Hematopoietic multipotent progenitor cell treated with erythropoietin and hydrocortisone succinate and interleukin-3 and kit ligand, for 15 days (in vitro differentiated cells): ENCODE results near the gene ZNF324.
A peak's percentile ranks its signal among the peaks of the same experiment; 100 is the strongest.
"Not testable (repeated sequence)": the region's sequence is repeated elsewhere in the genome, so short reads cannot be mapped to it uniquely, and the experiment has no call there.

ENCODE experiments used
- DNase-seq: peaks from one replicate; pipeline ENCODE4 v3.0.0-alpha.2; 2015; ENCODE audit warnings: low spot score

ZNF324 gene

DNA sequence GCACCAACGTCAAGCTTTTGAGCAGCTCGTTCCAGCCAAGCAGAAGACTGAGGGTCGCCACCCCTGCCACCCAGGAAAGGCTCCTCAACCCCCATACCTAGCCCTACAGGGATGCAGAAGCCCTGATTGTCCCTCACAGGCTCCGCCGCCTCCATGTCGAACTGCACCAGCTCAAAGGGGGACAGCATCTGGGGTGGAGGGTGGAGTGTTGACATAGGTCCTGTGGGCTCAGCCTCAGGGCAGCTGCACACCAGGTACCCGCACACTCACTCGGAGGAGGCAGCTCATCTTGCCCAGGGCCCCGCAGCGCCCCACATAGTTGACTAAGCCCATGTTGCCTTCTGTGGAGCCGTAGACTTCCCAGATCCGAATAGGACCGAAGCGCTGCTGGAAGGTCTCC, 33.4 kb downstream of the ZNF324 start:
- no peak for DNase-seq

- not testable (repeated sequence) for DNase-seq
These were observed 40.8 kb downstream of the ZNF324 start for GRCh38 chr19:58507602-58508223.

DNA sequence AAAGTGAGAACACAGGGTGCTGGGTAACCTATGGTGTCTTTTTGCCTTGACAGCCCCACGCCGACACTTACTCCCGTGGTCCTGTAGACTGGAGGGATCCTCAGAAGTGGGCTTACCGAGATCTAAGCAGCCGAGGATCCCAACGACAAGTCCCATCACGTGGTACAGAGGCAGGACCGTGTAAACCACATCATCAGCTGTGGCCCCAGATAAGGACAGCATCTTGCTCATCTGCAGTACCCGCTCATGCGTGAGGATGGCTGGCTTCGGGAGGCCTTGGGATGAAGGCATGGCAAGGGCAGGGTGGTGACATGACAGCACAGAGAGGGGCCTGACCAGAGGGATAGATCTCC, 42.8 kb downstream of the ZNF324 start:
- peak; percentile 62 for DNase-seq

GRCh38 chr19:58510084-58510862, 43.4 kb downstream of the ZNF324 start:
- no peak for DNase-seq

- no peak for DNase-seq
These were observed 44.7 kb downstream of the ZNF324 start, which contains the start of gene SLC27A5 for GRCh38 chr19:58511353-58512208. SLC27A5 (minus strand) TSS chr19:58511992; CDS start chr19:58511955, 37 bp downstream.

DNA sequence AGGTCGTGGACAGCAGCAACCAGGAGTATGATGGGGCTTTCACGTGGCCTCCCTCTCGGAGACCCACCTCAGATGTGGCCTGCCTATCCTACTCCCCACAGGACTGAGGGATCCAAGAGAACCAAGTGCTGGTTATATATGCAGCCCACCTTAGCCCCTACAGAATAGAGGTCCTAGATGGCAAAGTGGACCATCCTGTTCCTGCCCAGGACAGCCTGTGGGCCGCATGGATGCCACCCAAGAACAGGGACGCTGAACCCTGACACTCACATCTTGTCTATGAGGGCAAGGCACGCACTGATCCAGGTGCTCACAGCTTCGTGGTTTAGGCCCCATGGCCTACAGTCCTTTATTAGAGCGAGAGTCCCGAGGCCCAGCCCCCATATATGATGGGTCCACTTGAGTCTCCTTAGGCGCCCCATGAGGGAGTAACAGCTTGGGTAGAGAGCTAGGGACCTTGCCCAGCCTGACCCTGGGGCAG, 46.4 kb downstream of the ZNF324 start:
- DNase-seq: no peak

GRCh38 chr19:58513694-58514563, 47.0 kb downstream of the ZNF324 start:
- peak; percentile 93 for DNase-seq

DNA sequence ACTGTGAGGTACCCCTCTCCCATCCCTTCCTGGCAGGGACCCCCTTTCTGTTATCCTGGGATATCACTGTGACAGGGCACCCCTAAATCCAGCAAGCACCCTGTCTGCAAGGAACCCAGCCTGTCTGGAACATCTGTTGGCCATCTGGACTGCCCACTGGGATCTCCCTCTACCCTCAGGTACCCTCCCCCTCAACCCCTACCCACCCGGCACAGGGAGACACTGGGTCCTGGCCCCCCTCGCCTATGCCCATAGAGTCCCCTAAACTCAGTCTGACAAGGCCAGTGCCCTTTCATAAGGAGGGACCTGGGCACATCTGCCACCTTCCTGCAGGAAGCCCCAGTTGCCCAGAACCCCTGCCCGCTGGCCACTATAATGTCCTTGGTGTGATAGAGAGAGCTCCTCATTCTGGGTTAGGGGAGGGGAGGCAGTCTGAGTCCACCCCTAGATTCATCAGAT, 47.7 kb downstream of the ZNF324 start:
- DNase-seq: no peak

DNA sequence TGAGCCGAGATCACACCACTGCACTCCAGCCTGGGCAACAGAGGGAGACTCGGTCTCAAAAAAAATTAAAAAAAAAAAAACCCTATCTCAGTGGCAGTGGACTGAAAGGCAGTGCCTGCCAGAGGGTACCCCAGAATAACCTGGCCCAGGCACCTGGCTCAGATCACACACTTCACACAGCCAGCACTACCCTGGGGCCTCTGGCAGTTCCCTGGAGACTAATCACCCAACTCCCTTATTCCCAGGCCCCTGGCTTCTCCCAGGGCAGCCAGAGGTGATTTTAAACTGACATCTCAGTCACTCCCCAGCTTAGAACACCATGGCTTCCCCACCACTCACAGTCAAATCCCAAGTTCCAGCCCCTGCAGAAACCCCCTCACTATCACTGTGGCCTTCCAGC, 48.4 kb downstream of the ZNF324 start:
- no peak for DNase-seq

- no peak for DNase-seq
These were observed 49.5 kb downstream of the ZNF324 start for GRCh38 chr19:58516246-58516836.

GRCh38 chr19:58516964-58517833, 50.3 kb downstream of the ZNF324 start:
- no peak for DNase-seq

- DNase-seq: no peak
These were observed 51.6 kb downstream of the ZNF324 start for GRCh38 chr19:58518256-58519086.

DNA sequence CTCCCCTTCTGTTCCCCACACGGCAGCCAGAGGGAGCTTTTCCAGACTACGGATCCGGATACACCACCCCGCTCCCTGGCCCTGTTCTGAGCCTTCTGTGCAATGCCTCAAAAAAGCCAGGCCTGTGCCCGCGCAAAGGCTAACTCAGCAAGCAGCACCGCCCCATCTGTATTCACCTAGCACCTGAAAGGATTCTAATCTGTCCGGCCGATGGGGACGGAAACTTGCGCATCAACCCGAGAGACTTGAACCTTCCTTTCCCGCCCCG, 52.1 kb downstream of the ZNF324 start:
- DNase-seq: peak; percentile 51

DNA sequence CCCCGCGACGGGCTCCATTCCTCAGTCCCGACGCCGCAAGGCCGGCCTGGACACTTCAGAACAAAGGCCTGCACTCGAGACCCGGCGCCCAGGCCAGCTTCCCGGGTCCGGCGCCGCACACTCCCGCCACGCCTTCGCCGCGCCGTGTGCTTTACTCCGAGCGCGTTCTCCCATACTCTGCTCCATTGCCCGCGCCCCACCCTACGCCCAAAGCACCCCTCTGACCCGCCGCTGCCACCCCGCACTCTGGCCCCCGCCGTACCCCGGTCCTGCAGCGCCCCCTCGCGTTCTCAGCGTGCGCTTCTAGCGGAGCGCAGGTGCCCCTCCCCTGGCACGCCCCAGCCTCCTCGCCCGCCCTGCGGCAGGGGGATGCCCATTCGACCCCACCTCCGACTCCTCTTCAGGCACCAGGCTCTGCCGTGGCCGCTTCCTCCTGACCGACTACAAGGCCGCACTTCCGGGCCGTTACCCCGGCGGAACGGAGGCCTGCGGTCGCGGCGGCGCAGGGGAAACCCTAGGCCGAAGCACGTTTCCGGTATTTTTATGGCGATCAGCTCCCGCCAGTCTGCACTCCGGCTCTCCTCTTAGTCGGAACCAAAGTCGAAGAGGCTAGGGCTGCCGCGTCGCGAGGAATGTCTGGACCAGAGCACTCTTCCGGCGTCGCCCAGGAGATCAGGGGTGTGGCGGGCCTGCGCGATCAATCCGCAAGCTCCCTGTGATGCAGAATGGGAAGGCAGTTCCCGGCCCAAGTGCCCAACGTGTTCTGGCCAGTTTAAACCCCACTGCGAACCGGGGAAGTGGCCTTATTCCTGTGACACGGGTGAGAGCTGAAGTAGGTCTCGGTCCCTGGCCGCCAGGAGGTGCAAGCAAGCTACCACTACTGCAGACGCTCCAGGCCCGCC, 52.7 kb downstream of the ZNF324 start, which contains the start of gene ZBTB45:
ZBTB45 (minus strand) TSS at position 456 of the 902 bp plus-strand sequence. CDS start 2,137 bp downstream, outside the sequence.
- peak; percentile 82 for DNase-seq

GRCh38 chr19:58520257-58520599, 53.3 kb downstream of the ZNF324 start:
- DNase-seq: no peak

DNA sequence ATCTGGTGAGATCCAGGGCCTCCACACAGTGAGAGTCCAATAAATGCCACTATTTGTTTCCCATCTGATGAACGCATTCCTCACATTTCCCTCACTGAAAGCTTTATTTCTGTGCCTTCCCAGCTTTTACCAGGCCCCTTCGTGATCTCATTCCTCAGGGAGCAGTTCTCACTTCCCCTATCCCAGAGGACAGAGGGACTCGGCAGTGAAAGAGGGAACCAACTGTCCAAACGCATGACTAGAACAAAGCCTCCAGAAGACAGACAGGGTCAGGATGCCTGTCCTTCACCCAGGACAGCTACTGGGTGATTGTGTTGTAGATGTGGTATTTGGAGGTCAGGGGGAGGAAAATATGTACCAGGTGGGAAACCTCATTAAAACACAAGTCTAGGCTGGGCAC, 54.8 kb downstream of the ZNF324 start:
- no peak for DNase-seq

GRCh38 chr19:58522709-58523108, 55.8 kb downstream of the ZNF324 start:
- DNase-seq: no peak
